AG04450 (cell line): ENCODE results near the gene SNRPA. TPM values are rescaled to one million over a fixed set of nuclear protein-coding genes. Genes with fewer than 3 reads are reported as not detected.
"Not testable (repeated sequence)": the region's sequence is repeated elsewhere in the genome, so short reads cannot be mapped to it uniquely, and the experiment has no call there.

Experiments used
- CTCF ChIA-PET: fragments of 300-600, 350-600 bp; formaldehyde crosslinking; extraction: SDS; loops from one replicate; lab custom pipeline; 2022; ENCODE audit warnings: antibody characterized with exemption, inconsistent platforms; lab: Charles Lee
- POLR2A ChIA-PET: fragments of 350-600 bp; formaldehyde crosslinking; extraction: SDS; loops from one replicate; lab custom pipeline; 2021; ENCODE audit warnings: antibody characterized with exemption, inconsistent platforms; lab: Yijun Ruan, JAX
- DNase-seq: peaks from one replicate; pipeline ENCODE4 v3.0.0-alpha.2; 2011; ENCODE audit warnings: low read depth, low spot score
- H3K27ac ChIP-seq: one replicate; pipeline ENCODE4 v1.5.1; 2012; ENCODE audit warnings: low read depth, low read length, control low read depth
- H3K27me3 ChIP-seq: one replicate; pipeline ENCODE4 v1.6.0; 2012; ENCODE audit warnings: low read length; ENCODE audit not compliant: control insufficient read depth, insufficient read depth
- H3K4me3 ChIP-seq: 2 replicates; pipeline ENCODE4 v1.5.1; 2011; ENCODE audit warnings: mild to moderate bottlenecking, low read depth, low read length, control low read depth
- H3K9me3 ChIP-seq: 2 replicates; pipeline ENCODE4 v1.5.1; 2012; ENCODE audit warnings: low read length; ENCODE audit not compliant: control insufficient read depth, insufficient read depth
- polyA plus RNA-seq: library from polyadenylated mRNA; depleted of rRNA; stranded (reverse); fragments of >200 nt; gene quantifications from 2 replicates; pipeline ENCODE4 v1.2.3, GENCODE V29; 2011
- TF ChIP-seq, protein P1 (sequence below): IDR thresholded peaks from 2 replicates; pipeline ENCODE4 v1.5.1; 2011; ENCODE audit warnings: low read depth, low read length, control low read depth, inconsistent platforms

Gene SNRPA
- polyA plus RNA-seq, 1 experiment: 126 TPM

DNA sequence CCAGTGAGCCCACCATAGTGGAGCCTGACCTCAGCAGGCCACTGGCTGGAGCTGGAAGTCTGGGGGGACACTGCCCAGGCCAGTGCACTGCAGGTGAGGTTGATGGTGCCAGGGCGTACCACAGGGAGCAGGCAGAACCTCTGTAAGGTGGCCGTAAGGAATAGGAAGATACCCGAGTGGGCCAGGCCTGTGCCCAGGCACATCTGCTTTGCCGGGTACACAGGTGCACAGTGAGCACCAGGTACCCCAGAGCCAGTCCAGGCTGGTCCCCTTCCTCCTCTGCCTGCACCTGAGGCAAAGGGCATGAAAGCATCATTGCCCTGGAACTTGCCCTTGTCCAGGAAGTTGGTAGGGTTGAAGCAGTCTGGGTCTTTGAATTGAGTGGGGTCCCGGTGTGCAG, 57.5 kb downstream of the SNRPA start:
- CTCF ChIA-PET: no interaction called here
- H3K4me3 ChIP-seq: no peak overlapping the region
- TF ChIP-seq, protein P1, sequence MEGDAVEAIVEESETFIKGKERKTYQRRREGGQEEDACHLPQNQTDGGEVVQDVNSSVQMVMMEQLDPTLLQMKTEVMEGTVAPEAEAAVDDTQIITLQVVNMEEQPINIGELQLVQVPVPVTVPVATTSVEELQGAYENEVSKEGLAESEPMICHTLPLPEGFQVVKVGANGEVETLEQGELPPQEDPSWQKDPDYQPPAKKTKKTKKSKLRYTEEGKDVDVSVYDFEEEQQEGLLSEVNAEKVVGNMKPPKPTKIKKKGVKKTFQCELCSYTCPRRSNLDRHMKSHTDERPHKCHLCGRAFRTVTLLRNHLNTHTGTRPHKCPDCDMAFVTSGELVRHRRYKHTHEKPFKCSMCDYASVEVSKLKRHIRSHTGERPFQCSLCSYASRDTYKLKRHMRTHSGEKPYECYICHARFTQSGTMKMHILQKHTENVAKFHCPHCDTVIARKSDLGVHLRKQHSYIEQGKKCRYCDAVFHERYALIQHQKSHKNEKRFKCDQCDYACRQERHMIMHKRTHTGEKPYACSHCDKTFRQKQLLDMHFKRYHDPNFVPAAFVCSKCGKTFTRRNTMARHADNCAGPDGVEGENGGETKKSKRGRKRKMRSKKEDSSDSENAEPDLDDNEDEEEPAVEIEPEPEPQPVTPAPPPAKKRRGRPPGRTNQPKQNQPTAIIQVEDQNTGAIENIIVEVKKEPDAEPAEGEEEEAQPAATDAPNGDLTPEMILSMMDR: no peak
- no peak overlapping the region for H3K27ac ChIP-seq
- no peak for DNase-seq
- H3K9me3 ChIP-seq: peaks cover 7% of the 10 kb centered on the region; the same call in 1 of the 2 replicates
- POLR2A ChIA-PET: interaction anchor here (1.1 kb wide), 1 partner anchor 30 kb away, joined by 6 read pairs; the partner anchor contains the start of gene RAB4B
- H3K27me3 ChIP-seq: no peaks in the 10 kb centered on the region

DNA sequence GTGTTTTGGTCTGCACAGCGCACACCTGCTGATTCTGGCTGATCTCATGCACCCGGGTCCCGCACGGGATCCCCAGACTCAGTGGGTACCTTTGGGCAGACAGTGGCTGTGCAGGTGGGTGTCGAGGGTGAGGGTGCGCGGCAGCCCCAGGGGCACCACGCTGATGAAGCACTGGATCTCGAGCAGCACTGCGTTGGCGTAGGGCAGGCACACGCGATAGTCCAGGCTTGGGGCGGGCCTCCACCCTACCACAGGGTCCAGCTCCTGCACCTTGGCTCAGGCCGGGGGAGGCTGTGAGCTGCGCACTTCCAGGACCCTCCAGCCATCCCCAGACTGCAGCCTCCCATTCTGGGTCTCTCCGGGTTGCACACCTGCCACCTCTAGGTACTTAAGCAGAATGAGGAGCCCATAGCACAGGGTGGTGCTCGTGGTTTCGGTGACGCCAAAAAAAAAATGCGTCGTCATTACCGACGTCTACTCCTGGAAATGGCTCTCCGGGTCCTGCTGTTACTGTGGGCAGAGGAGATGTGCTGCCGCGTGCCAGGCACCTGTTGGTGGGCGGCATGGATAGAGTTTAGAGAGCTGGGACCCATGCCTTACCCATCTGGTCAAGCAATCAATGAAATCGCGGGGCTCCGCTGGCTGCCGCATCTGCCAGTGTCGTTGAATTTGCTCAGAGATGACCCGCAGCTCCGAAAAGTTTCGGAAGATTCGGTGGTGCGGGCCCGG, 58.5 kb downstream of the SNRPA start:
- POLR2A ChIA-PET: interaction anchor here (1.1 kb wide), 1 partner anchor 31 kb away, joined by 6 read pairs; the partner anchor contains the start of gene RAB4B
- peaks cover 7% of the 10 kb centered on the region; the same call in 1 of the 2 replicates for H3K9me3 ChIP-seq
- no peak overlapping the region for H3K4me3 ChIP-seq
- H3K27ac ChIP-seq: no peak overlapping the region
- H3K27me3 ChIP-seq: no peaks in the 10 kb centered on the region
- CTCF ChIA-PET: no interaction called here
- TF ChIP-seq, protein P1: no peak
- DNase-seq: no peak

DNA sequence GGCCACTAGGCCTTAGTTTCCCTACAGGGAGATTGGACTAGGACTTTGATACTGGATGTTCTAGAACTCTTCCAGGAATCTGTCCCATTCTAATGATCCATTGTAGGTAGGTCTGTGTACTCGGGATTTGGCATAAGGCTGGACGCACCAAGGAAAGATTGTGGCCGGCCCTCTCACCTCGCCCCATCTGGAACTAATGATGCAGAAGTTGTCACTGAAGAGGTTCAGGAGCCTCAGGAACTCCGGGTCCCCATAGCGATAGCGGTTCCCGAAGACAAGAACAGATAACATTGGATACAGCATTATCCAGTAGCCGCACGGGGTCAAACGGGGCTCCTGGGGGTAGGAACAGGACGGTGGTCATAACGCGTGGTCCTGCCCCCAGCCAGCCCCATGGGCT, 59.2 kb downstream of the SNRPA start:
- no peaks in the 10 kb centered on the region for H3K27me3 ChIP-seq
- H3K4me3 ChIP-seq: peak overlapping the region; percentile 27; the same call in 1 of the 2 replicates
- peaks cover 7% of the 10 kb centered on the region; the same call in 1 of the 2 replicates for H3K9me3 ChIP-seq
- POLR2A ChIA-PET: no interaction called here
- no peak for DNase-seq
- peak overlapping the region; percentile 11 for H3K27ac ChIP-seq
- TF ChIP-seq, protein P1: no peak
- CTCF ChIA-PET: no interaction called here

DNA sequence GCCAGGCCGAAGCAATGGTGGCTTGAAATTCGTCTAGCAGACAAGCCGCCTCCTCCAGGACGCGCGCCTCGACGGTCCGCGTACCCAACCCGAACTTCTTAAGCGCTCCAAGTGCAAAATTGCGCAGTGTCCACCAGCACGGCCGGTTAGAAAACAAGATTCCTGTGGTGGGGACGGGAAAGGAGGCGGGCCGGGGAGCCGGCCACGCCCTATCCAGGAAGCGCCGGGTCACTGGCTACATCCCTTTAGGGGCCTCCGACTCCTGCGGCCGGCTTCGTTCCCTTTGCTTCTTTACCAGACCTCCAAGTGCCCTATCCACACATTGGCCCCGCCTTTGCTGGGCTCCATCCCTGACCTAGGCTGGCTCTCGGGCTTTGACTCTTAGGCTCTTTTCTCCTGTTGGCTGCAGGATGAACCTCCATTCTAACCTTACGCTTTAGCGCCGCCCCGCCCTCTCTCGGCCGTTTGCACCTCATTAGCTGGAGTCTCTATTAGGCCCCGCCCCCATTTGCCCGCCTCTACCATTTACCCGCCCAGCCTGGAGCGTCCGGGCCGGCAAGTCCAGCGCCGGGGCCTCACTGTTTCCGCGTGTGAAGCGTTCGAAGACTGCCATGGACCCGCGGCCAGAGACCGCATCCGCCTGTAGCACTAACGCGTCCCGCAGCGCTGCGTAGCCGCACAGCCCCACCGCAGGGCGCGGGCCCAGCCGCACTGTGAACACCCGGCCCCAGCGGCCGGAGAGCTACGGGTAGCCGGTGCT, 59.8 kb downstream of the SNRPA start:
- not testable (repeated sequence) for H3K9me3 ChIP-seq, H3K27me3 ChIP-seq
- peak; percentile 15 for DNase-seq
- ChIA-PET CTCF (interaction anchor here (1.2 kb wide), 1 partner anchor 9 kb away, joined by 6 read pairs; no protein-coding TSS in a partner anchor), POLR2A (interaction anchor here (0.6 to 1.1 kb wide), 5 partner anchors 11 to 206 kb away, joined by 3 to 14 read pairs (median 3); no protein-coding TSS in a partner anchor)
- H3K27ac ChIP-seq: peak overlapping the region; percentile 31
- peak overlapping the region; percentile 54 for H3K4me3 ChIP-seq

DNA sequence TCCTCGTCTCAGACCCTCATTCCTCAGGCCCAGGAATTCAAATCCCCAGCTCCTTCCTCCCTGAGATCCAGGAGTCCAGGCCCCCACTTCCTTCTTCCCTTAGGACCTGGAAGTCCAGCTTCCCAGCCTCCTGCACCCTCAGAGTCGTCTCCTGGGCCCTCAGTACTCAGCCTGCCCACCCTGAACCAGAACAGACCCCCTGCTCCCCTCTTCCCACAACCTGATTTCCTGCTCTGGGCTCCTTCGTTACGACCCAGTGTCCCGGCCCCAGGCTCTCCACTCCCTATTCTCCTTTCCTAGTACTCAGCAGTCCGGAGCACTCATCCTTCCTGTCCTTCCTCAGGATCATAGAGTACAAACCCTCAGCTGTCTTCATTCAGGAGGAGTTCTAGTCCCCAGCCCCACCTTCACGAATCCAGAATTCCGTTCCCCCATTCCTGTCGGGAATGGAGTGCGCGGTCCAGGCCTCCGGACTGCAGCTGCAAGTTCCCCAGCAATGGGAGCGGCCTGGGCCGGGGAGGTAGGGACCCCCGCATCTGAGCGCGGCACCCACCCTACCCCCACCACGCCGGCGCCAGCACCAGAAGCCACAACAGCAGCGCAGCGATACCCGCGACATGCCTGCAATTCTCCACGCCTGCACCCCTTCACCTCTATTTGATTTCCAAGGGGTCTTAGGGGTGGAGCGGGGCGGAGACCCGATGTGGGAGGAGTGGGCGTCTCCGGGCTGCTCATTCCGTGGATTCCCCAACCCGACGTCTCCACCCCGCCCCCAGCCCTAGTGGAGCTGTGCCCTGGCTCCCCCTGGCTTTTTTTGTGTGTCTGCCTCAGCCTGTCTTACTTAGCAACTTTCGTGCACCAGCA, 60.7 kb downstream of the SNRPA start:
- no peak for DNase-seq
- Histone ChIP-seq H3K27ac (no peak overlapping the region), H3K27me3 (no peaks in the 10 kb centered on the region), H3K4me3 (no peak overlapping the region), H3K9me3 (peaks cover 7% of the 10 kb centered on the region; the same call in 1 of the 2 replicates)
- POLR2A ChIA-PET: interaction anchor here (0.6 to 1.1 kb wide), 5 partner anchors 11 to 207 kb away, joined by 3 to 14 read pairs (median 3); no protein-coding TSS in a partner anchor
- TF ChIP-seq, protein P1: no peak
- CTCF ChIA-PET: interaction anchor here (1.2 kb wide), 1 partner anchor 8 kb away, joined by 6 read pairs; no protein-coding TSS in a partner anchor

DNA sequence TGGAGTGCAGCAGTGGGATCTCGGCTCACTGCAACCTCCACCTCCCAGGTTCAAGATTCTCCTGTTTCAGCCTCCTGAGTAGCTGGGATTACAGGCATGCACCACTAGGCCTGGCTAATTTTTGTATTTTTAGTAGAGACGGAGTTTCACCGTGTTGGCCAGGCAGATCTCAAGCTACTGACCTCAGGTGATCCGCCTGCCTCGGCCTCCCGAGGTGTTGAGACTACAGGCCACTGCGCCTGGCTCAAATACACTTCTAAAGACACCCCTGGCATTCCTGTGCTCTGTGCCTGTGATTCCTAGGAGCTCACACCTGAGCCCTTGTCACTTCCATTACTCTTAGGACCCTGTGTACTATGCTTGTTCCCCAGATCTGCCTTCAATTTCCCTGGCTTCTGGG, 61.6 kb downstream of the SNRPA start:
- POLR2A ChIA-PET: interaction anchor here (0.6 to 0.7 kb wide), 2 partner anchors 90 to 132 kb away, joined by 3 read pairs; no protein-coding TSS in a partner anchor
- not testable (repeated sequence) for H3K4me3 ChIP-seq, DNase-seq, H3K9me3 ChIP-seq, H3K27me3 ChIP-seq, H3K27ac ChIP-seq
- CTCF ChIA-PET: interaction anchor here (0.6 kb wide), 1 partner anchor 16 kb away, joined by 3 read pairs; no protein-coding TSS in a partner anchor
